Naive B cell (primary cell): Measurements from ENCODE around the gene SIPA1. TPM values are rescaled to one million over a fixed set of nuclear protein-coding genes. Genes with fewer than 3 reads are reported as not detected.

Experiments
- ATAC-seq, 2 donors: fragments of 150-1000 bp; cut with Tn5 transposase; 2 replicates each; pipeline ENCODE4 v1.10.0; 2021; ENCODE audit warnings: low read depth in 2 of 2, mild to moderate bottlenecking in 2 of 2, moderate library complexity in 2 of 2
- DNase-seq: peaks from one replicate; pipeline ENCODE4 v3.0.0; 2022
- H3K27ac Mint-ChIP-seq, 6 donors: one replicate each; pipeline ENCODE4 v1.8.0; 2020 to 2022; ENCODE audit warnings: mild to moderate bottlenecking in 6 of 6, mixed read lengths in 6 of 6, moderate library complexity in 5 of 6, inconsistent platforms in 2 of 6
- H3K27me3 Mint-ChIP-seq, 3 donors: one replicate each; pipeline ENCODE4 v1.8.0; 2021 to 2022; ENCODE audit warnings: mixed read lengths in 3 of 3, mild to moderate bottlenecking in 1 of 3
- H3K36me3 Mint-ChIP-seq, 2 donors: one replicate each; pipeline ENCODE4 v1.8.0; 2020 to 2022; ENCODE audit warnings: mixed read lengths in 2 of 2, inconsistent platforms in 1 of 2, mild to moderate bottlenecking in 1 of 2
- H3K4me1 Mint-ChIP-seq, 3 donors: one replicate each; pipeline ENCODE4 v1.8.0; 2020 to 2022; ENCODE audit warnings: mixed read lengths in 3 of 3, inconsistent platforms in 1 of 3, mild to moderate bottlenecking in 1 of 3, moderate library complexity in 1 of 3
- H3K4me3 Mint-ChIP-seq, 8 donors: one replicate each; pipeline ENCODE4 v1.8.0; 2020 to 2022; ENCODE audit warnings: mild to moderate bottlenecking in 8 of 8, mixed read lengths in 8 of 8, moderate library complexity in 8 of 8, inconsistent platforms in 2 of 8
- H3K9me3 Mint-ChIP-seq, 7 donors: one replicate each; pipeline ENCODE4 v1.8.0; 2020 to 2022; ENCODE audit warnings: mixed read lengths in 7 of 7, mild to moderate bottlenecking in 5 of 7, inconsistent platforms in 2 of 7, moderate library complexity in 1 of 7
- polyA plus RNA-seq, 6 donors: library from polyadenylated mRNA; unstranded; fragments of 300-500 nt; fragmentation: Illumina TruSeq; gene quantifications; one replicate each; pipeline ENCODE4 v1.2.3, GENCODE V29; 2021; ENCODE audit warnings: low read depth in 6 of 6

Gene SIPA1, protein sequence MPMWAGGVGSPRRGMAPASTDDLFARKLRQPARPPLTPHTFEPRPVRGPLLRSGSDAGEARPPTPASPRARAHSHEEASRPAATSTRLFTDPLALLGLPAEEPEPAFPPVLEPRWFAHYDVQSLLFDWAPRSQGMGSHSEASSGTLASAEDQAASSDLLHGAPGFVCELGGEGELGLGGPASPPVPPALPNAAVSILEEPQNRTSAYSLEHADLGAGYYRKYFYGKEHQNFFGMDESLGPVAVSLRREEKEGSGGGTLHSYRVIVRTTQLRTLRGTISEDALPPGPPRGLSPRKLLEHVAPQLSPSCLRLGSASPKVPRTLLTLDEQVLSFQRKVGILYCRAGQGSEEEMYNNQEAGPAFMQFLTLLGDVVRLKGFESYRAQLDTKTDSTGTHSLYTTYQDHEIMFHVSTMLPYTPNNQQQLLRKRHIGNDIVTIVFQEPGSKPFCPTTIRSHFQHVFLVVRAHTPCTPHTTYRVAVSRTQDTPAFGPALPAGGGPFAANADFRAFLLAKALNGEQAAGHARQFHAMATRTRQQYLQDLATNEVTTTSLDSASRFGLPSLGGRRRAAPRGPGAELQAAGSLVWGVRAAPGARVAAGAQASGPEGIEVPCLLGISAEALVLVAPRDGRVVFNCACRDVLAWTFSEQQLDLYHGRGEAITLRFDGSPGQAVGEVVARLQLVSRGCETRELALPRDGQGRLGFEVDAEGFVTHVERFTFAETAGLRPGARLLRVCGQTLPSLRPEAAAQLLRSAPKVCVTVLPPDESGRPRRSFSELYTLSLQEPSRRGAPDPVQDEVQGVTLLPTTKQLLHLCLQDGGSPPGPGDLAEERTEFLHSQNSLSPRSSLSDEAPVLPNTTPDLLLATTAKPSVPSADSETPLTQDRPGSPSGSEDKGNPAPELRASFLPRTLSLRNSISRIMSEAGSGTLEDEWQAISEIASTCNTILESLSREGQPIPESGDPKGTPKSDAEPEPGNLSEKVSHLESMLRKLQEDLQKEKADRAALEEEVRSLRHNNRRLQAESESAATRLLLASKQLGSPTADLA
- polyA plus RNA-seq: 100 to 1,000 TPM; 160 to 404 (median 207) TPM

DNA sequence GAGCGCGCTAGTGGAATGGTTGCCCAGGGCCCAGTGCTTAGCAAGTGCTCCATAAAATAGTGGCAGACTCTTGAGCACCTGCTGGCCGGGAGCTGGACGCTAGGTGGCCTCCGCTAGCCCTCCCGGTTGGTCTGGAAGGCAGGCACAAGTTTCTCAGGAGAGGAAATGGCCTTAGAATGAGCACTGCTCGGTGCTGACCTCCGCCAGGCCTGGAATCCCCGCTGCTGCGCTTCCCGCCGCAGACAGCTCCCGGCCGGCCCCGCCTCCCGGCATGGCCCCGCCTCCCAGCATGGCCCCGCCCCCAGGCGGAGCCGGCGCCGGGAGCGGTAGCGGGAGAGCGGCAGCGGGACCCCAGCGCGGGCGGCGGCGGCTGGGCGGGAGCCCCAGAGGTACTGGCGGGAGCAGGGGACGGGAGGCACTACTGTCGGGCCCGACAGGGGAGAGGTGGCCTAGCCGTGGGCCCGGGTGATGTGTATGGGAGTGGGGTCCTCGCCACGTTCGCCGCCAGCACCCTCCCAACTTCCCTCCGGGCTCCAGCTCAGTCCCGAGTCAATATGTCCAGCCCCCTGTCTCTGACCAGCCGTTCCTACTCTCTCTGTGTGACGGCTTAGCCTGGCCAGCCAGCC lies at the start of gene SIPA1:
TSS of gene SIPA1 (plus strand) at position 308 of the 626 bp plus-strand sequence. CDS start 2,821 bp downstream, outside the sequence.
- Mint-ChIP-seq H3K4me3 (peak within 1 kb of the TSS; percentile 93 to 99 (median 98)), H3K4me1 (peaks cover 39 to 56% (median 46%) of the 10 kb centered on the region in 3 donors), H3K9me3 (no peaks in the 10 kb centered on the region), H3K27me3 (no peaks in the 10 kb centered on the region), H3K27ac (peak within 1 kb of the TSS; percentile 99 to 100 (median 100)), H3K36me3 (no peaks in the 10 kb centered on the region)
- peak; percentile 15 to 27 for ATAC-seq
- DNase-seq: peak; percentile 82

DNA sequence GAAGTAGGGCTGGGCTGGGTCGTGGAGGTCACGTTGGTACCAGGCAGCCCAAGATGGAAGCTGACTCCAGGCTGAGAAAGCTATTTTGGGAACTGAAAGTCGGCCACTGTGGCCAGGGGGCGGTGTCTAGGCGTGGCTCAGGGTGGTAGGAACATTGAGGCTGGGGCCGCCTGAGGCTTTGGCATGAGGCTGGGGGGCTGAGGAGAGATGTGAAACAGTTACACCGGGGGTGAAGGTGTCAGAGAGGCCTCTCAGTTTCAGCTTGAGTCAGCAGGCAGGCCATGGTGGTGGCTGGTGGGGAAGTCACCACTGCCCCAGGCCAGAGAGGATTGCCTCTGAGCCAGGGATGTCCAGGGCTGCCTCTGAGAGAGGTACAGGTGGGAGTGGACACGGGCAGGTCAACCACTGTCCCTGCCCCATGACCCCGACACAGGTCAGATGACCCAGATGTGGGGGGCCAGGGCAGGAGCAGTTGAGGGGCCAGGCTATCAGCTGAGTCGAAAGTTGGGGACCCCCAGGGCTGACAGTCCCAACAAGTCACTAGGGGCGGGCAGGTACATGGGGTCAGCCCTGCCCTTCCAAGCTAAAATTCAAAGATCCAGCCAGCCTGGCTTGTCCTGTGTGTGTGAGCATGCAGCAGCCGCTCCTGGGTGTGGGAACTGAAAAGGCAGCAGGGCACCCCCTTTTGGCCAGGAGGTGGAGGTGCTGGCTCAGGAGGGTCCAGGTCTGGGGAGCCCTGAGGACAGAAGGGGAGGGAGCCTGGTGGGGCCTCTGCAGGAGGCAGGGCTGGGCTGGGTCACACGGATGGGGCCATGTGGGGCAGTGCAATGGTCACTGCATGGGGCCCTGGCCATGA lies 49.5 kb upstream of the SIPA1 start:
- no peaks in the 10 kb centered on the region for H3K9me3 Mint-ChIP-seq
- DNase-seq (peak; percentile 75), ATAC-seq (peak; percentile 80 to 82)
- H3K4me3 Mint-ChIP-seq: peak overlapping the region in 7 of 8 donors; percentile 4 to 89 (median 76)
- H3K4me1 Mint-ChIP-seq: peaks cover 36 to 43% (median 43%) of the 10 kb centered on the region in 3 donors
- H3K27ac Mint-ChIP-seq: peak overlapping the region; percentile 93 to 97 (median 96)
- H3K36me3 Mint-ChIP-seq: no peaks in the 10 kb centered on the region
- no peaks in the 10 kb centered on the region for H3K27me3 Mint-ChIP-seq

DNA sequence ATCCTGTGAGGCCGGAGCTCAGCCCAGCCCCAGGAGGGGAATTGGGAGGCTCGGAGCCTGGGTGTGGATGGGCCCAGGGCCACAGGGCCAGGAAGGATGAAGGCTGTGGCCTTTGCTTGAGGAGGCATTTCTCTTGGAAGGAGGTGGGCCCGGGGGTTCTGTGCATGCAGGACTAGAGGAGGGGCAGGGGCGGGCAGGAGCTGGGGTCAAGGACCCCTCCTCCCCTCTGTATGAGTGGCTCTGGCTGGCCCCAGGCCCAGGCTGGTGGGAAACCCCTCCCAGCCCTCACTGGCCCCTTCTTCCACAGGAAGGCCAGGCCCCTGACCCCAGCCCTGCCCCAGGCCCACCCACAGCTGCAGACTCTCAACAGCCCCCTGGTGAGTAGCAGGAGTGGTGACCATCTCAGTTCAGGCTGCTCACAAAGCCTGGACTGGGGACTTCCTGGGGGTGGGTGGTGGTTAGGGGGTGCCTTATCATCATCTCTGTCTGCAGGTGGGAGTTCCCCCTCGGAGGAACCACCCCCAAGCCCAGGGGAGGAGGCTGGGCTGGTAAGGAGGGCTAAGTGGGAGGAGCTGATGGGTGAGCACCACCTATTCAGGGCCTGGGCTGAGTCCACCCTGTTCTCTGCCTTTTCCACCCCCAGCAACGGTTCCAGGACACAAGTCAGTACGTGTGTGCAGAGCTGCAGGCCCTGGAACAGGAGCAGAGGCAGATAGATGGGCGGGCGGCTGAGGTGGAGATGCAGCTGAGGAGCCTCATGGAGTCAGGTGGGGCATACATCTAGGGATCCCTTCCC lies 48.3 kb upstream of the SIPA1 start:
- peaks cover 30 to 41% (median 38%) of the 10 kb centered on the region in 3 donors for H3K4me1 Mint-ChIP-seq
- peak; percentile 21 to 24 for ATAC-seq
- no peaks in the 10 kb centered on the region for H3K9me3 Mint-ChIP-seq
- H3K4me3 Mint-ChIP-seq: no peak overlapping the region
- H3K27ac Mint-ChIP-seq: peak overlapping the region in 4 of 6 donors; percentile 54 to 95 (median 90)
- no peaks in the 10 kb centered on the region for H3K27me3 Mint-ChIP-seq
- peak; percentile 35 for DNase-seq
- no peaks in the 10 kb centered on the region for H3K36me3 Mint-ChIP-seq

DNA sequence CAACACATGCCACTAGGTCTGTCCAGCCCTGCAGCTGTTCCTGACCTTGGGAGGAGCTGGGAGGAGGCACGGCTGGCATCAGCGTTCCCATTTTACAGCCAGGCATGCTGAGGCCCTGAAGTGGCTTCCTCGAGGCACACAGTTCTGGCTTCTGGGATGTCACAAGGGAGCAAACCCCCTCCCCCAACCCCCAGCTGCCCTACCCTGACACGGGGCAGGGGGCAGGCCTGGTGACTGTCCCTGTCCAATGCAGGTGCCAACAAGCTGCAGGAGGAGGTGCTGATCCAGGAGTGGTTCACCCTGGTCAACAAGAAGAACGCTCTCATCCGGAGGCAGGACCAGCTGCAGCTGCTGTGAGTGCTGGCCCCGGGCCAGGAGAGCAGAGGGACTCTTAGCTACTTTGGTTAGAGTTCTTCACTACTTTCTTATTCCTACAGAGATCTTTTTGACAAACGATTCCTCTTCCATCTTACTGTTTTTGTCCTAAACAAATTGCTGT lies 47.6 kb upstream of the SIPA1 start:
- Mint-ChIP-seq H3K9me3 (no peaks in the 10 kb centered on the region), H3K4me1 (peaks cover 33 to 44% (median 44%) of the 10 kb centered on the region in 3 donors), H3K36me3 (no peaks in the 10 kb centered on the region), H3K27me3 (no peaks in the 10 kb centered on the region), H3K27ac (peak overlapping the region in 1 of 6 donors; percentile 68), H3K4me3 (no peak overlapping the region)
- DNase-seq: no peak
- no peak for ATAC-seq

DNA sequence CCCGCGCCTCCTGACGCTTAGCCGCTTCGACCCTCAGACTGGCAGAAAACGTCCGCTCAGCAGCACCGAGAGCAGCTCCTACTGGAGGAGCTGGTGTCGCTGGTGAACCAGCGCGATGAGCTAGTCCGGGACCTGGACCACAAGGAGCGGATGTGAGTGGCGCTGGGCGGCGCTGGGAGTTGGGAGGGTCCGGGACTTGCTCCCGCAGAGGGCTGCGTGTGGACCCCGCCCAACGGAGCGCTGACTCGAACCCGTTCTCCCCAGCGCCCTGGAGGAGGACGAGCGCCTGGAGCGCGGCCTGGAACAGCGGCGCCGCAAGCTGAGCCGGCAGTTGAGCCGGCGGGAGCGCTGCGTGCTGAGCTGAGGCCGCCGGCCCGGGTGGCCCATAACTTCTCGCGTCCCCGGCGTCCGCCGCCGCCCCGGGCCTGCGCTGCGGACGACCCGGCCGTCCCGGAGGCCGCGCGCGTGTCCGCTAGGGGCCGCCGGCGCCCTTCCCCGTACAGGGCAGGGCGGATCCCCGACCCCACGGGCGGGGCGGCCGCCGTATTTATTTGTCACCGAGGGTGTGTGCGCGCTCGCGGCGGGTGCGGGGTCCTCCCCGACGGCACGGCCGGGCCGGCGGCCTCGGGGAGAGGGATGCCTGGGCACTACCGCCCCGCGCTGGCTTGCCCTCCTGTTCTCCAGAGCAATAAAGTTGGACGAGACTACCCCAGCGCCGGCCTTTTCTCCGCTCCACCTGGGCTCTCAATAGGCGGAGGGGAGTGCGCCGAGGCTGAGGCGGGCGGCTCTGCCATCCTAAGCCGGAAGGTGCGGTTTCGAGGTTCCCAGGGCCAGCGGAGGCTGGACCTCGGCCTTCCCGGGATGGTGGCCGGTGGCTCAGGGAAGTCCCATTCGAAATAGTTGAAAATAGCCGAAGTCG lies 45.7 kb upstream of the SIPA1 start:
- Mint-ChIP-seq H3K27me3 (no peaks in the 10 kb centered on the region), H3K4me3 (peak overlapping the region in 1 of 8 donors; percentile 47), H3K9me3 (no peaks in the 10 kb centered on the region), H3K27ac (no peak overlapping the region), H3K36me3 (no peaks in the 10 kb centered on the region), H3K4me1 (peaks cover 30 to 36% (median 31%) of the 10 kb centered on the region in 3 donors)
- DNase-seq (no peak), ATAC-seq (no peak)

DNA sequence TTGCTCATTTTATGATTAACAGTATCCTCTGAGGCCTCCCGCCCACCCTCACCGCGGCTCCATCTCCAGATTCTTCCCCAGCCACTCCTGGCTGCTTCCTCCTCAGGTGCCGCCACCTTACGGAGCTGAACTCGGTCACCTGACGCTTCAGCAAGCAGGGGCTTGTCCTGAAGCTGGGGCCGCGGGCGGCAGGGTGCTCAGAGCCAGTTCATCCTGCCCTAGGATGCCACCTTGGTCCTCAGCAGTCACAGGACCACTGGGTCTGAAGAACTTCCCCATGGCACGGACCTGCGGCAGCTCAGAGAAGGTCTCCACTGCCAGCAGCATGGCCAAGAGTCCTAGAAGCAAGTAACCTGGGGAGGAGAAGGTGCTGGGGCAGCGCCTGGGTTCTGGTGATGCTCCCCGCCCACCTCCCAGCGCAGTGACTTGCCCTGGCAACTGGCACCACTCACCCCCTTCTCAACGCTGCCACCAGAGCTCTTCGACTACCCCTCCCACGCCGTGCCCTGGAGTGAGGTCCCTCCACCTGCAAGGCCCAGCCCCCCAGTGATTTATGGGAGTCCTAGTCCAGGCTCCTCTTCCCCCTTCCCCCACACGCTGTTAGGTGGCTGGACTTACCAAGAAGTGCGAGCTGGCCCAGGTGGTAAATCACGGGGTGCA lies 44.9 kb upstream of the SIPA1 start:
- no peaks in the 10 kb centered on the region for H3K9me3 Mint-ChIP-seq
- H3K27ac Mint-ChIP-seq: no peak overlapping the region
- ATAC-seq (no peak), DNase-seq (no peak)
- H3K4me3 Mint-ChIP-seq: no peak overlapping the region
- H3K27me3 Mint-ChIP-seq: no peaks in the 10 kb centered on the region
- no peaks in the 10 kb centered on the region for H3K36me3 Mint-ChIP-seq
- H3K4me1 Mint-ChIP-seq: peaks cover 22 to 28% (median 25%) of the 10 kb centered on the region in 3 donors

DNA sequence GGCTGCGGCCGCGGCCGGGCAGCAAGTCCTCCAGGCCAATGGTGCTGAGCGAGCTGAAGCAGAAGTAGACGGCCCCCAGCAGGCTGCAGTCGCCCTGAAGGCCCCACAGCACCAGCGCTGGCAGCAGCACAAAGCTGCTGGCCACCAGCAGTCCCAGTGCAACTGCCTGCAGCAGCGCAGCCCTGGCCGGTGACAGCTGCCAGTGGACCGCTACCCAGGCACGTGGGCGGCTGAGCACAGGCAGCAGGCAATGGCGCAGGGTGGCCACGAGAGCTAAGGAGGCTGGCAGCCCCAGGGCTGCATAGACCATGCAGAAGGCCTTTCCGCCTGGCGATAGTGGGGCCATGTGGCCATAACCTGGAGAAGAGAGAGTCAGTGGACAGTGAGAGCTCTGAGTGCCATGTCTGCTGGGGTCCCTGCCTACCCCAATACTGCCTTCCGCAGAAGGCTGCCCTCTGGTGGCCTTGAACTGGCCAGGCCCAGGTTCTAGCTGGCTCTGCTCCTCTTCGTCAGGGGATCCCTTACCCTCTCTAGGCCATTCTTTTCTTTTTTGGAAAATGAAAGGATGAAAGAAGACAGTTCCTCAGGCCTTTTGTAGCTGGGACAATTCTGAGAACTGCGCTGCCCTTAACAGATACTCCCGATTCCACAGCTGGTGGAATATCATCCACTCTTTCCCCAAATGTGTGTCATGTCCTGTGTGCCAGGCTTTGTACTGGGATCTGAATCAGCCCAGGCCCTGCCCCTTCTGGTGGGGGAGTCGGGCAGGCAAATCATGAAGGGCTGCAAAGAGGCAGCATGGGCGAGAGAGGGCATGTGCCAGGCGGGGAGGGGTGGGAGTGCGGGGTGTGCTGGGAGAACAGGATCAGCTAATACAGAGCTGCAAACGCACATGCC lies 44.1 kb upstream of the SIPA1 start:
- H3K4me3 Mint-ChIP-seq: no peak overlapping the region
- H3K27me3 Mint-ChIP-seq: no peaks in the 10 kb centered on the region
- H3K27ac Mint-ChIP-seq: peak overlapping the region in 1 of 6 donors; percentile 6
- H3K9me3 Mint-ChIP-seq: no peaks in the 10 kb centered on the region
- H3K4me1 Mint-ChIP-seq: peaks cover 15 to 20% (median 17%) of the 10 kb centered on the region in 3 donors
- ATAC-seq (peak; percentile 57 to 65), DNase-seq (peak; percentile 35)
- H3K36me3 Mint-ChIP-seq: no peaks in the 10 kb centered on the region

DNA sequence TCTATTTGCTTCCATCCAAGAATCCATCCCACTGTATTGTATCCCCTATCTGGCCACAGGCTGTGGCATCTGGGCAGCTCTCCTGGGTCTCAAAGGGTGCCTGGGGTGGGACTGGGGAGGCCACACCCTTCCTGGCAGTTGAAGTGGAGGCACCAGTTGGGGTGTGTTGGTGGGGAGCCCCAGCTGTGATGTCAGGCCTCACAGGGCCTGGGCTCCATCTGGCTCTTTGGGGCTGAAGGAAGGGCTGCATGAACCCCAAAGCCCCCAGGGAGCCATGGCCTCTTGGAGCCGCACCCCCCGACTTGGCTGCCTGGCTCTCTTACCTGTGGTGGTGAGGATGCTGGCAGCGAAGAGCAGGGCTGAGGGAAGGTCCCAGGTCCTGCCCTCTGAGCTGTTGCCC lies 42.8 kb upstream of the SIPA1 start:
- H3K4me1 Mint-ChIP-seq: peaks cover 6 to 10% (median 9%) of the 10 kb centered on the region in 3 donors
- peak overlapping the region in 2 of 6 donors; percentile 22 to 24 for H3K27ac Mint-ChIP-seq
- ATAC-seq: no peak
- H3K36me3 Mint-ChIP-seq: no peaks in the 10 kb centered on the region
- H3K27me3 Mint-ChIP-seq: no peaks in the 10 kb centered on the region
- H3K4me3 Mint-ChIP-seq: peak overlapping the region in 1 of 8 donors; percentile 48
- H3K9me3 Mint-ChIP-seq: no peaks in the 10 kb centered on the region
- no peak for DNase-seq

DNA sequence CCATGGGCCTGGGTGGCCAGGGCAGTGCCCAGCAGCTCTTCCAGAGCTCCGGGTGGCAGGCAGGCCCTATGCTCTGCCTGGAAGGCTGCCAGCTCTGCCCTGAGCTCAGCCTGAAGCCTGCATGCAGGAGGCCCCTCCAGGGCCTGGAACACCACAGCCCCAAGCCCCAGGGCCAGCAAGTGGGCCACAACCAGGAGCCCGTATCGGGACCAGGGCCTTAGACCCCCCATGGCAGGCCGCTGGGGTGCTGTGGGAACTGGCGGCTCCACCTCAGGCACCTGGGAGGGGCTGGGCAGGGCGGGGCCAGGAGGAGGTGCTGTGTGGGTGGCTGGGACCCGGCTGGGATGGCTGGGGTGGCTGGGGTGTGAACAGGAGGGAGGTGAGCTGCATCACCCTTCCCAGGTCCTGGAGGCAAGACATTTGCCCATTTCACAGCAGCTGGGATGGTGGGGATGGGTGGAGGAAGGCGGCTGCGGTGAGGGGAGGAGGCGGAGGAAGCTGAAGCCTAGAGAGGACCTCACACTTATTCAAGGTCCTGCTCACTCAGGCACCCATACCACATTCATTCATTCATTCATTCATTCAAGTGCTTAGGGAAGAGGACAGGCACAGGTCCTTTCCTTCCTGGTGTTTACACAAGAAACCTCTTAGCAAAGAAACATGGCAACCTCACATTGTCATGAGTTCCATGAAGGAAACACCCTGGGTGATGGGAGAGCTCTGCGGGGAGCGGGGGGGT lies 42.2 kb upstream of the SIPA1 start, which contains the start of gene KCNK7:
TSS of gene KCNK7 (minus strand) at position 258 of the 739 bp plus-strand sequence. CDS start at position 230, 28 bp downstream.
- no peak for ATAC-seq
- H3K9me3 Mint-ChIP-seq: no peaks in the 10 kb centered on the region
- H3K4me1 Mint-ChIP-seq: peaks cover 7 to 9% (median 9%) of the 10 kb centered on the region in 3 donors
- peak within 1 kb of the TSS in 1 of 8 donors; percentile 48 for H3K4me3 Mint-ChIP-seq
- DNase-seq: no peak
- no peaks in the 10 kb centered on the region for H3K36me3 Mint-ChIP-seq
- no peaks in the 10 kb centered on the region for H3K27me3 Mint-ChIP-seq
- H3K27ac Mint-ChIP-seq: peak within 1 kb of the TSS in 5 of 6 donors; percentile 22 to 57 (median 30)
